GM20431 (cell line): ENCODE data around the gene RPL15.

Experiments
- in situ Hi-C: fragments of 300-500 bp; cut with MseI, MboI; formaldehyde crosslinking; loops from one replicate; pipeline ENCODE4 v1.15.0; 2020; ENCODE audit warnings: low sequenced_read_pairs; ENCODE audit not compliant: unreplicated experiment

Gene RPL15

DNA sequence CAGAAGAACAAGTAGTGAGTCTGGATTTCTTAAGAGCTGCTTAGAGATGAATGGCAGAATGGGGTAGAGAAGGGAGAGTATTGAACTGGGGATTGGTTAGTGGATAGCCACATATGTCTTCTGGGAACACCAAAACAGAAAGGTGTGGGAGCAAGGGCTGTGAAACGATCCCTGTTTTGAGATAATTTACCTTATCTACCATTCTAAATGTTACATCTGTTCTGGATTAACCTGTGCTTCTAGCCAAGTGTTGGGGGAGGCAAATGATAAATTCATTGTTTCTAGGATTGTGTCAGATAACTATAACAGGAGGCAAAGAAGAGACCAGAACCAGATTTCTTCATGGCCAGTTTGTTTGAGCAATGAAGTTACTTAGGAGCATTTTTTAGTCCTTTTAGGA lies 36.6 kb downstream of the RPL15 start:
- in situ Hi-C loops: no loop called here

DNA sequence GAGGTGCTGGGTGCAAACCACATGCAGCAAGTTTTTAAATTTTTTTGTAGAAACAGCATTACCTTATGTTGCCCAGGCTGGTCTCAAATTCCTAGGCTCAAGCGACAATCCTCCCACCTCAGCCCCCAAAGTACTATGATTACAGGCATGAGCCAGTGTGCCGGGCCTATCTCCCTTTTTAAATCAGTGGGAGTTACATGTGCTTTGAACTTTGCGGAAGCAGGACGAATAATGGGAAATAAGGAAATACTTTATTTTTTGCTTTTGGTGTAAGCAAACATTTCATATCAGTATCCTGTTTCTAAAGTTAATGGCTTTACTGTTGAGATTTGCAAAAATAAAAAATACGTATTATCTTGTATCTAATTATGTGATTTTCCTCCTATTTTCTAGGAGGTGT lies 37.2 kb downstream of the RPL15 start:
- in situ Hi-C loops: no loop called here

DNA sequence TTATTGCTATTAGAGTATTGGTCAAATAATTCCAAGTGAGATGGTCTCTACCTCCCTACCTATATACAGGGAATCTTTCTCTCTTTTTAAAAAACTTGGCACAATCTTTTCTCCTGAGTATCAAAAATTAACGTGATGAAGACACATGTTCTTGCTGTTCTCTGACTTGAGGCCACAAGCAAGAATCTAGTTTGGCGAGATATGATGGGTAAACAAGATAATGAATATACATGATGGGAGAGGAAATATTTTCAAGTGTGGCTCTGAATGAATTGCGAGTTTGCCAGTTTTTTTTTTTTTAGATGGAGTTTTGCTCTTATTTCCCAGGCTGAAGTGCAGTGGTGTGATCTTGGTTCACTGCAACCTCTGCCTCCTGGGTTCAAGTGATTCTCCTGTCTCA lies 39.8 kb downstream of the RPL15 start:
- in situ Hi-C loops: no loop called here

DNA sequence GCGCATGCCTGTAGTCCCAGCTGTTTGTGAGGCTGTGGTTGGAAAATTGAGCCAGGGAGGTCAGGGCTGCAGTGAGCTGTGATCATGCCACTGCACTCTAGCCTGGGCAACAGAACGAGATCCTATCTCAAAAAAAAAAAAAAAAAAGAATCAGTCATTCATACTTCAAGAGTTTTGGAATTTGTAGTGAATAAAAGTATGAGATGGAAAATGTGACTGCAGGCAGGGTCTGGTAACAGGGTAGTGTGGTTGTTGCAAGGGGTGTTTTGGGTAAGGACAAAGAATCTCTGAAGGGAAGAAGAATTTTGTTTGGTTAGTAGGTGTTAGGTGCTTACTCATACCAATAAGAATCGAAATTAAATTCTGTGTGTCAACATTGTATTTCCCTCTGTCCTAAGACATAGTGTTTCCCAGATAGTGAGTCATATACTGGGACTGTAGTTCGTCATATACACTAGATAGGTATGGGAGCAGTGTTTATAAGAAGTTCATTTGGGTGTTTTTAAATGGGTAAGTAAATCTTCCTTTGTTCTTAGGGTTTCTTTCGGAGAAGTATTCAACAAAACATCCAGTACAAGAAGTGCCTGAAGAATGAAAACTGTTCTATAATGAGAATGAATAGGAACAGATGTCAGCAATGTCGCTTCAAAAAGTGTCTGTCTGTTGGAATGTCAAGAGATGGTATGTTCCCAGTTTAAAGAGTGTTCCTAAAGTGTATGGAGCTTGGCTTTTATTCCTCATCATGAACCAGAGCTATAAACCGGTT lies 42.4 kb downstream of the RPL15 start:
- in situ Hi-C loops: no loop called here

DNA sequence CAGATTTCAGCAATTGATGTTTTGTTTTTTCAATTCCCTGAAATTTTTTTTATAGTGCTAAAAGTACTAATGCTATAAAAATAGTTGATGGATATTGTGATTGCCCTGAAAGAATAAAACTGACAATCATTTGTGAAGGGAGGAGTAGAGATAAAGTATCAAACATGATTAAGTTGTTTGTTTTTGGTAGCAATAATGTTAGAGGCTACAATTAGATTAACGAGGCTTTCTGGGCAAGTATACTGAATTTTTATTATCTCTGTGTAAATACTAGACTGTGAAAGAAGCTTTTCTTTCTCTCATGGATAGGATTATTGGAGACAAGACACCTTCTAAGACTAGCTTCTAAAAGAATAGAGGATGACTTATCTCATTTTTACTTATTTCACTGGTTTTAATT lies 43.7 kb downstream of the RPL15 start:
- in situ Hi-C loops: no loop called here

DNA sequence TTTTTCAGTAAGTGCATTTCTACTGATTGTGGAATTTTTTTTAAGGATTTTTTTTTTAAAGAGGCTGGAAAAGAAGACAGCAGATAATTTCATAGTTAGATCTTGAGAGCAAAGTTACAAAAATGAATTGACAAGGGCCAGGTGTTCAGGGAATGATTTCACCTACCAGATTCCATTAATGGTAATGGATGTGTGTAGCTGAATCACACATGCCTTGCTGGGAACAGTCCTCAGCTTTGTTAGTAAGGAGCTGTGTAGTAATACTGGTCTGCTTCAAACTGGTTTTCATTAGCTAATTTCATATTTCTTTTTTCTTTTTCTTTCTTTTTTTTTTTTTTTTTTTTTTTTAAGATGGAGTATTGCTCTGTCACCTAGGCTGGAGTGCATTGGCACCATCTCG lies 44.1 kb downstream of the RPL15 start:
- in situ Hi-C loops: no loop called here

DNA sequence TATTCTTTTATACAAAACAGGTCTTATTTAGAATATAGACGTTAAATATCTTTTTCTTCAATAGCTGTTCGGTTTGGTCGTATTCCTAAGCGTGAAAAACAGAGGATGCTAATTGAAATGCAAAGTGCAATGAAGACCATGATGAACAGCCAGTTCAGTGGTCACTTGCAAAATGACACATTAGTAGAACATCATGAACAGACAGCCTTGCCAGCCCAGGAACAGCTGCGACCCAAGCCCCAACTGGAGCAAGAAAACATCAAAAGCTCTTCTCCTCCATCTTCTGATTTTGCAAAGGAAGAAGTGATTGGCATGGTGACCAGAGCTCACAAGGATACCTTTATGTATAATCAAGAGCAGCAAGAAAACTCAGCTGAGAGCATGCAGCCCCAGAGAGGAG lies 45.0 kb downstream of the RPL15 start:
- in situ Hi-C loops: no loop called here

DNA sequence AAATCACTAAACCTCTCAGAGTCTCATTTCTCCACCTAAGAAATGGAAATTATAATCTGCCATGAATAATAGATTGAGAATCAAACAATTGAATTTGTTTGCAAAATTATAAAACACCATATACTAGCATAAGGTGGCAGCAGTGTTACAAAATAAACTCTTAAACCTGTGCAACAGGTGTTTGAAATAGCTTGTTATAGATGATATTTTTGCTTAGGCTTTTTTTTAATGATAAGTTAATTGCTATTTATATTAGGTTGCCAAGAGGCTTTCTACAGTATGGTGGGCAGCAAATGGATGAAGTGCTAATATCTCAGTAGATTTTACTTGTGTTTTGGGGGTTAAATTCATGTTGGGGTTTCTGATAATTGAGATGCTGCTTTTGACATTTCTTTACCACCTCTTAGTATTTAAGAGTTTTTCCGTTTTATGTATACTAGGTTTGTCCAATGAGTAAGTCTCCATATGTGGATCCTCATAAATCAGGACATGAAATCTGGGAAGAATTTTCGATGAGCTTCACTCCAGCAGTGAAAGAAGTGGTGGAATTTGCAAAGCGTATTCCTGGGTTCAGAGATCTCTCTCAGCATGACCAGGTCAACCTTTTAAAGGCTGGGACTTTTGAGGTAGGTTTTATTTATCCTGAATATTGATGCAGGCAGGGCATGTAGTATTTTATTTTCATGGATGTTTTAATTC lies 47.8 kb downstream of the RPL15 start:
- in situ Hi-C loops: no loop called here

DNA sequence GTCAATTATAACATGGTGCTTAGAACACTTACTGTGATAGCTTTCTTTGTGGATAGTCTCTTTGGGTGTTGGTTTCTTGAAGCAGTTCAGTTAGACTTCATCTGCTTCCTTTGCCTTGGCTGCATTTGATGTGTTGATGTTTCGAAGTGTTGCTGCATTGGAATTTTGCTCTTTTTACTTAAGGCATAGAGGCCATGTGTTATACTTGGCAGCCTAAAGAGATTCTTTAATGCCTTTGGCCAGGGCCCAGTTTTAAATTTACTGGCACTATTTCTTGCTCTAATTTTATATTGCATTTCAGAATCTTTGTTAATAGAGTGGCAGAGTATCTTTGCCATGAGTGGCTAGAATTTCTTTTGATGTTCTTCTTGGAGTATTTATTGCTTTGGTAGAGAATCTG lies 49.4 kb downstream of the RPL15 start:
- in situ Hi-C loops: no loop called here

DNA sequence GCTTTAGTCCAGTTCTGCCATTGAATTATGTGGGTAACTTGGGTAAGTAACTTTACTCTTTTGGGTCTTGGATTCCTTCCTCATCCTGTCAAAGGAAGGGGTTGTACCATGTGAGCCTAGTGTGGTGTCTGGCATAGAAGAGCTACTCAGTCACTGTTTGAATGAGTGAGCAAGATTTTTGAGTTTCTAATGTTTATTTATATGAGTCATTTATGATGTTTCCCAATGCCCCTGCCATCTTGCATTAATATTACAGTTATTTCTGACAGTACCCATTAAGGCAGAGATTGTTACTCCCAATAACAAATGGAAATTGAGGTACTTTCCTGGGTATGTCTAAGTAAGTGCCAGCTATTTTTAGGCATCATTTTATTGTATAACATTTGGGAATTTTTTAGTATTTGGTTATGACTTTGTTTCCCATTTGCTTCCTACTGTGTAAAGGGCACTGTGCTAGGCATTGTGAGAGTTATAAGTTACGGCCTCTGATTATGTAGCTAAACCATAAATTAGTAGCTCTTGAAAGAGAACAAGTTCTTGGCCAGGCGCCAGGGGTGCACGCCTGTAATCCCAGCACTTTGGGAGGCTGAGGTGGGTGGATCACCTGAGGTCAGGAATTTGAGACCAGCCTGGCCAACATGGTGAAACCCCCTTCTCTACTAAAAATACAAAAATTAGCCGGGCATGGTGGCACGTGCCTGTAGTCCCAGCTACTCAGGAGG lies 51.7 kb downstream of the RPL15 start:
- in situ Hi-C loops: no loop called here

DNA sequence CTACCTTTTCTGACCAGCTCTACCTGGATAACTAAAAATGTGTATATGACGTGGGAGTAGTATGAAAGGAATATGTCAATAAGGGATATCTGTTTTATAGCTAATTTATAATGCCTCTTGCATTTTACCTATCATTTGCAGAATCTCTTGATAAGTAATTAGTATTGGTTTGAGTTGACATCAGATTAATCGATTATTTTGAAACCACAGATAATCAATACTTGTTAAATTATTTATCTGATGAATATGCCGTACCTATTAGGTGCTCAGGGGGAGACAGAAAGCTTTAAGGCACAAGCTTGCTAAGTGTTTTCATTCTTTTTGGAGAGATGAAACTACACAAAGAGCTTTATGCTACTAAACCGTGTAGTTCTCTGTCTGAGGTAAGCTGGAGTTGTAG lies 52.5 kb downstream of the RPL15 start:
- in situ Hi-C loops: no loop called here
